SIG-M5 treated with dmso at 0.1 percent for 504 hours (cell line): ENCODE results near the gene ANKS1B.

Experiments used
- DNase-seq: peaks from one replicate; lab custom pipeline; 2025; ENCODE audit not compliant: unreplicated experiment; lab: John Stamatoyannopoulos, UW

Gene ANKS1B

GRCh38 chr12:99140017-99140720 is 844.6 kb downstream of the ANKS1B start:
- DNase-seq: no peak

DNA sequence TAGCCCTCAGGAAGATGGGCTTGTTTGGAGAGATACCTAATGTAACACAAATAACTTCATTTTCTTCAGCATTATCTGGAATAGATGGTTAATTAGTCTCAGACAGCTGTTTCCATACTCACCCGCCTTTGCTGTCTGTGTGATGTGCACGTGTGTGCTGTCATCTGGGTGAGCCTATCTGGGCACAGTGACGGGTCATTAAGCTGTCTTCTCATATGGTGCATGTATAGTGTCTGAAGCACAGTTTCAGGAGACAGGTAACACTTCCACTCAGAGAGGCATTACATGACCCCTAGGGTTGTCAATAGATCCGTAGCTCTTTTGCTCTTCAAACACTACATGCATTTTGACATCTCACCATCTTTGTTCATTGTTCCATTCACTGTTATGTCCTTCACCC is 846.3 kb downstream of the ANKS1B start:
- DNase-seq: no peak

DNA sequence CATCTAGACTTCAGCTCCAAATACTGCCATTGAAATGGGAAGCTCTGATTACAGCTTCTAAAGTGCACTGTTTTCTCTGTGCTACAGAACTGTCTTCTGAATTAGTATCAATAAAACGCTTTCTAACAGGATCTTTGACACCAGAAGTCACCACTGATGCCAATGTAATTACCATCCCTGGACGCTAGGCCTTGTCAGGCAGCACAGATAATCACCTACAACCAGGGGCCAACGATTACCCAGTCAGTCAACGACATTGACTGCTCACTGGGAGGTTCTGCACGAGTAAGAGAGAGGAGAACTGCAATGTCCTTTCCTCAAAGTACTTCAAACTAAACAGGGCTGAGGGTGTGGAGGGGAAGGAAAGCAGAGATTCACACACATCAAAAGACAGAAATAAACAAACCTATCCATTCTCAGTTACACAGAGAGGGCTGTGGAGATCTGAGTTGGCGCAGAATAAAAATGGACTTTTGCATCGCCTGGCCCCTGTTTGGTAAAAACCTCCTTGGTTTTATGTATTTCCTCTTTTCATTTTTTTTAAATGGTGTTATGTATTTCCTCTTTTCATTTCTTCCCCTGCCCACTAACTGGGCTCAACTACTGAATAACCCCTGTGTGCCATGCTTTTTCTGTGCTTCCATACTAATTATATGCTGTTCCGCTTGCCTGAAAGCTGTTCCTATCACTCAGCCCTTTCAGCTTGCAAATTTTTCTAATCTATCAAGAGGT is 847.4 kb downstream of the ANKS1B start:
- DNase-seq: peak; percentile 50

GRCh38 chr12:99136516-99136915 is 848.2 kb downstream of the ANKS1B start:
- no peak for DNase-seq

- DNase-seq: no peak
These were observed 849.4 kb downstream of the ANKS1B start for GRCh38 chr12:99135376-99135775.

- DNase-seq: peak; percentile 4
These were observed 851.3 kb downstream of the ANKS1B start for GRCh38 chr12:99133401-99133800.

DNA sequence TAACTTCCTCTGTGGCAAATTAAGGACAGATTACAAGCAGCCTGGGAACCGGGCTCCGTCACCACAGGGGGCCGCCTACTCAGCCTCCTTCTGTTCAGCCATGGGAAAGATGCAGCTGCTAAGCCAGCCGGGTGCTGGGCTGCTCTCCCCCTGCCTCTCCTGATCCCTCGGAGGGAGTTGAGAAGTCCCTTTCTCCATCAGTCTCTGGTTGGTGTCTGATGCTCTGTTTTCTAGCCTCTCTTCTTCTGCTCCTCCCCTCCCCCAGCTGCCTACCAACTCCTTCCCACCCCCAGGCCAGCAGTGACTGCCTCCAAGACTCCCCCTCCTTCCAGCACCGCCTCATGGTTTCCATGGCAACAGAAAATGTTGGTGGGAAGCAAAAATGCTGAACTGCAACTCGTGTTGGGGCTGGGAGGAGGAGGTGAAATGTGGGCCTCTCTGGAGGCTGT is 853.0 kb downstream of the ANKS1B start:
- DNase-seq: peak; percentile 63

DNA sequence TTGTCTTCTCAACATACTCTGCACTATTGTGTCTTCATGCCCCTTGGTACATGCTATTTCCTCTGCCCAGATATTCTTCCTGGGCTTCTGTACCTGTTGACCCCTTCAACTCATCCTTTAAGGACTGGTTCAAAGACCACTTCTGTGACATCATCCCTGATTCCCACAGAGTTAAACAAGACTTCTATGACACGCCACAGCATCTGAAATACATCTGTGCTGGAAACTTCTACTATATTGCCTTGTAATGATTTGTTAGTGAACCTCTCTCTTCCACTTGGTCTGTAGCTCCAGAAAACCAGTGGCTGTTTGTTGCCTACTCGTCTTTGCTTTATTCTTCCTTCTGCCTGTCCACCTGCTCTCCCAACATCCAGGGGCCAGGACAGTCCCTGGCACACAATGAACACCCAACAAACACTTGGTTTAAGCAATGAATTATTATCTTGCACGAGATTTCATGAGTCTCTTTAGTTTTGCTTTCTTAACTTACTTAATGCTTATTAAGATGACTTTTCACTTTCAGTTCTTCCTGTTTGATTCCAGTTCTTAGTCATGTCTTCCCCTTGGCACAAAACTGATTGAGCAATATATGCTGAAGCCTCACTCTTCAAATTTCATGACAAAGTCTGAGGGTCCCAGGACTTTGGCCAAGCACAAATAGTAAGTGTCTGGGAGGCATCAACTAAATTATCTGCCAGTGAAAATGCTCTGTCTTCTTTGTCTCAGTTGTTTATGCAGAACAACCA is 853.8 kb downstream of the ANKS1B start:
- peak; percentile 83 for DNase-seq

GRCh38 chr12:99128246-99128802 is 856.4 kb downstream of the ANKS1B start:
- DNase-seq: no peak

- no peak for DNase-seq
These were observed 861.8 kb downstream of the ANKS1B start for GRCh38 chr12:99122959-99123358.

GRCh38 chr12:99122496-99122895 is 862.2 kb downstream of the ANKS1B start:
- no peak for DNase-seq

GRCh38 chr12:99121546-99121945 is 863.2 kb downstream of the ANKS1B start:
- DNase-seq: no peak

GRCh38 chr12:99119943-99120342 is 864.8 kb downstream of the ANKS1B start:
- DNase-seq: no peak

GRCh38 chr12:99119449-99119848 is 865.3 kb downstream of the ANKS1B start:
- DNase-seq: no peak

- DNase-seq: no peak
These were observed 873.1 kb downstream of the ANKS1B start for GRCh38 chr12:99111600-99111999.

- DNase-seq: no peak
These were observed 873.9 kb downstream of the ANKS1B start for GRCh38 chr12:99110868-99111267.

DNA sequence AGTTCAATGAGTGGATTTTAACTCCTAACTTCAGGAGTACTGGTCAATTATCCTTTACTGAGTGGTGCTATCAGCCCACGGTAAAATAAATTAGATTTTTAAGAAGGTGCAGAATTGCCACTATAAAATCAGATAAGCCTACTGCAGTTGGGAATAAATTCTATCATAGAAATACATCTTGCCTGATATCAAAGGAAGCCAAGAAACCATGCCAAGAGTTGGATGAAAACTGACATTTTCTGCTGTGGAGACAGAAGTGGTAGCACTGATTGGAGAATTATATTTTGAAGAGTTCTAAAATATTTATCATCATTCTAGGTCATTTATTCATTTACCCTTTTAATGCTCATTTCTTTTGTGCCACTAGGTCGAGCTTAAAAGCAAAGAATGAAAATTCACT is 874.5 kb downstream of the ANKS1B start:
- no peak for DNase-seq

DNA sequence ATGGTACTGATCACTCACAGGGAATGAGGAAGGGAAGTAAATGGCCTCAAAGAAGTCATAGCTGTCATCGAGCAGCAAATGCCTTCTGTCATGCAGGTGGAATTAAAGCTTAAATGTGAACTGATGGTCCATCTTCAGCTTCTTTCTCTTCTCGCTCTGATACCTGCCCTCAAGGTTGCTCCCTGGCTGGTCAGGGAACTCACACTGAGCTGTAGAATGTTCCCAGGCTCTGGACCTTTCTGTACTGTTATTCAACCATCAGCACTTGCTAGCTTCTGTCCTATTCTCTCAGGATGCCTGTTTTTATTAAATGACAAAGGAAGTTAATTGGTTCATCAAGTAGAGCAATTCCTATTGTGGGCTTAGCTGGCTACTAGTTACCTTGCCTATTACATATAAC is 875.8 kb downstream of the ANKS1B start:
- DNase-seq: no peak

- DNase-seq: no peak
These were observed 885.0 kb downstream of the ANKS1B start for GRCh38 chr12:99099786-99100185.

- no peak for DNase-seq
These were observed 887.6 kb downstream of the ANKS1B start for GRCh38 chr12:99097171-99097570.

DNA sequence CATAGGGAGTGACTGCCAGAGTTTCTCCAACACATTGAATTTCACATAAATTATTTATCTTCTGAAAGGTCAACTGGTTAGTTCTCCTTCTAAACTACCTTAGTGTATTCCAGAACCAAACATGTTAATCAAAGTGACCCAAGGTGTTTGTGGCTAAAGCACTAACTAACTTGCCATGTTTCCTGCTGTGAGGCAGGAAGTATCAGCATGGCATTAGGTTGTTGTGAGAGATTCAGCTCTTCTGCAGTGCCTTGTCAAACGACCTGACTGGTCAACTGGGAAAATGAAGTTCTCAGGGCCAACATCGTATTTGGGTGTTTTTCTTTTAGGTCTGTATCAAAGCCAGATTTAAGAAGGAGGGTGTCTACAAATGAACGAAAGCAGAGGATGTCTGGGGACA is 891.6 kb downstream of the ANKS1B start:
- no peak for DNase-seq
